GM19238 (cell line): ENCODE data around the gene PEX16.

Experiments used
- DNase-seq: peaks from one replicate; pipeline ENCODE4 v3.0.0; 2011; ENCODE audit warnings: low spot score; ENCODE audit not compliant: insufficient read length

PEX16 gene

GRCh38 chr11:45917623-45918330 is at the start of gene PEX16:
PEX16 (minus strand) TSS chr11:45917877; CDS start chr11:45917811, 66 bp downstream.
- peak; percentile 99 for DNase-seq

GRCh38 chr11:45964911-45965389 is 47.3 kb upstream of the PEX16 start:
- DNase-seq = peak; percentile 37

GRCh38 chr11:45961751-45962240 is 44.1 kb upstream of the PEX16 start:
- no peak for DNase-seq

DNA sequence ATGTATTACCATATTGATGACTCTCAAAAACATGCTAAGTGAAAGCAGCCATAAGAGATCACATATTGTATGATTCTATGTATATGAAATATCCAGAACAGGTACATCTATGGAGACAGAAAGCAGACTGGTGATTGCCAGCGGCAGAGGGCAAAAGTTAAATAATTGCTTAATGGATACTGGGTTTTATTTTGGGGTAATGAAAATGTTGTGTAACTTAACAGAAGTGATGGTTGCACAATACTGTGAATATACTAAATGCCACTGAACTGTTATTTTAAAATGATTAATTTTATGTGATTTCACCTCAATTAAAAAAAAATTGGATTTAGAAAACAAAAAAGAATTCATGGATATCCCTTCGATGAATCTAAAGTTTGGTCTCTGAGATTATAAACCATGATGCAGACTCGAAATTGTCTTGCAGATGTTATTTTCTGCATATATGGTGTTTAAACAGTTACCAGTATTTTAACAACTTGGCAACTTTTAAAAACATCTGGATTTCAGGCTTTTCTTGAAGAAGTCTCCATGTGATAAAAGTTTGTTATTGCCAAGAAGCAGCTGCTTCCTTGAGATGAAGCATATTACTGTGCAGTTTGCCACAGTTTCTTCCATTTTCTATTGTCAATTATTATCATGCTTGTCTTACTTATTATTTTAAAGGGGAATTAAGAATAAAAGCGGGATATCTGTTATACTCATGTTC is 42.9 kb upstream of the PEX16 start:
- DNase-seq = no peak

DNA sequence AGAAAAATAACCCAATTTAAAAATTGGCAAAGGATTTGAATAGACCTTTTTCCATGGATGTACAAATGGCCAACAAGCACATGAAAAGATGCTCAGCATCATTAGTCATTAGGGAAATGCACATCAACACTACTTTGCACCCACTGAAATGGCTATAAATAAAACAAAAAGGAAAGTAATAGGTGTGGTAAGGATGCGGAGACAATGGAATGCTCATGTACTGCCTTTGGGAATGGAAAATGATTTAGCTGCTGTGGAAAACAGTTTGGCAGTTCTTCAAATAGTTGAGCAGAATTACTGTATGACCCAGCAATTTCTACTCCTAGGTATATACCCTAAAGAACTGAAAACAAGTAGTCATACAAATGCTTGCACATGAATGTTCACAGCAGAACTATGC is 42.2 kb upstream of the PEX16 start:
- DNase-seq = no peak

DNA sequence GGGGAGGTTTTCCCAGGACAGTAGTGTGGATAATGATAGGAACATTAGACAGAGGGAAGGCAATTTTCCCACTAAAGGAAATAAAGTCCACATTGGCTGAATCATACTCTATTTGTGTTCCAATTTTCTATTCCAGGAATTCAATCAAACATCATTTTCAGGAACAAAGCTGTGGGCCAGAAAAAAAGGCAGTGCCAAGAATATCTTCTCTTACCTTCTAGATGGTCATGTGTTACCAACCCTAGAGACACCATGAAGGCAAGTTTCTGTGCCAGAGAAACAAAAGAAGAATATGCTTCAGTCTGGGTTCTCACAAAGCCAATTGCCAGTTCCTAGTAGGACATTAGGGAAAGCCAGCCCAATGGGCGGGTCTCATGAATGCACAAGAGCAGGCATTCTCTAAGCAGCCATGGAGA is 32.3 kb upstream of the PEX16 start:
- DNase-seq = no peak

- DNase-seq = no peak
Observed at GRCh38 chr11:45948356-45948755, 30.7 kb upstream of the PEX16 start.

DNA sequence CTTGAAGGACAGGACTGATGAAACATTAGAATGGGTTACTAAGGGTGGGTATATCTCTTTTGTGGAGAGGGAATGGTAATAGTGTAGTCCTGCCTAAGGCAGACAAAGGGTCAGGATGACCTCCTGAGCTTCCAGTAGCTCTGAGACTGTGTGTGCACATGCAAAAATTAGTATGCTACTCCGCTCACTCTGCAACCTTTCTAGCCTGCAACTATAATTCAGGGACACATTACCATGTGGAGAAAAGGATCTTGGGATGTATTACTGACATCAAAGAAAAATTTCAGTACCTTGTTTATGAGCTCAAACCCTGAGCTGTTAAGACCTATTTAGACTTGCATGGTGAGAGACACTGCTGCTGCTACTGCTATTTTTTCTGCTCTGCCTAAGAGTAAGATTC is 30.2 kb upstream of the PEX16 start:
- DNase-seq = no peak

DNA sequence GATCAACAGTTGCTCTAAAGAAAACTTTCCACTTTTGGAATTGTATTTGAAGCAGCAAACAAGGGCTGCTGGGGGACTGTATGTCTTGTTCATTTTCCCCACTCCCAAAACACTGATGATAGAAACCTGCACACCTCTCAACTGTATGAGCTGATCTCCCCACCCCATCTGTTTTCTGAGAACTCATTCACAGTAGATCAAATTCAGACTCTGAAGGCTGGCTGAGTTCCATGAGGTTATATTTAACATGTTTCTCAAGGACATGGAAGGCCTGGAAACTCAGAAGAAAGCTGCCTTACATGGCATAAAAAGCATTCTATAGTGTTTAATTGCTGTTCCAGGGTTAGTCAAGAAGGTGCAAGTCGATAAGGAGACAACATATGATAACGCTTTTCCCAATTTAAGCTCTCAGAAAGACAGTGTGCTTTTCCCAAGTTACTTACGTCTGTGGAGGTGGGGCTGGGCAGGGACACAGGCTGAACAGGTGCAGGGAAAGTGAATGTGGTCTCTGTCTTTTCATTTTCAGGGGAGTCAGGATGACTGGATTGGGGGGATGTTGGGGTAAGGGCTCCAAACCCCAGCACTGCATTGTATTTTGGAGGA is 27.8 kb upstream of the PEX16 start:
- no peak for DNase-seq

DNA sequence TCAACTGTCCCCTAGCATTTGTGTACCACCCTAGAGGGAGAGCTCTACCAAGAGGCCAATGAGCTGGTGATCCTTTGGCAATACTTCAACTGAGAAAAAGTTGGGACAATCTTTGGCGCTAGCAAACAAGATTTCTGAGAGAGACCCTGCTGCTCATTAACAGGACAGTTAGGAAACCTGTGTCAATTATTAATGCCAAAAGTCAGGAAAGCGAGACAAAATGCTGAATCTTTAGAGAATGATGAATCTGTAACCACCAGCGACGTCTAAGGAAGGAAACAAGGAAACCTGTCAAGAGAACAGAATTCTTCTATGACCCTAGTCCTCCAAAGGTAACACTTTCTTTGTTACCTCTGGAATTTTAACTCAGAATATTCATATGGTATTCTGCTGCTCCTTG is 24.7 kb upstream of the PEX16 start:
- DNase-seq = no peak

GRCh38 chr11:45941285-45941684 is 23.6 kb upstream of the PEX16 start:
- no peak for DNase-seq

DNA sequence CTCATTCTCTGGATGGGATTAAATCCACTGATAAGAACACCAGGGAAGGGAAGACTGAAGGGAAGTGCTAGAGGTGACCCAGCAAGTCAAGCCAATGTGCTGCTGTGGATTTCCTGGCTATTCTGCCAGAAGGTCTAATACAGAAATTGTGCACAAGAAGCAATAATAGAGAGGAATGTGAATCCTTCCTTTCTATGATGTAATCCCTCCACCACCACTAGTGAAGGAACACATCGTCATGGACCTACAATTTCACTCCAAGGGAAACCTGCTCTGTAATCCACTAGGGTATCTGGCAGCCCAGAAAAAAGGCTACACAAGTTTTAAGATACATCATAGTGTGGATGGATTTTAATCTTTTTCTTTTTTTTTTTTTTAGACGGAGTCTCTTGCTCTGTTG is 22.2 kb upstream of the PEX16 start:
- no peak for DNase-seq

DNA sequence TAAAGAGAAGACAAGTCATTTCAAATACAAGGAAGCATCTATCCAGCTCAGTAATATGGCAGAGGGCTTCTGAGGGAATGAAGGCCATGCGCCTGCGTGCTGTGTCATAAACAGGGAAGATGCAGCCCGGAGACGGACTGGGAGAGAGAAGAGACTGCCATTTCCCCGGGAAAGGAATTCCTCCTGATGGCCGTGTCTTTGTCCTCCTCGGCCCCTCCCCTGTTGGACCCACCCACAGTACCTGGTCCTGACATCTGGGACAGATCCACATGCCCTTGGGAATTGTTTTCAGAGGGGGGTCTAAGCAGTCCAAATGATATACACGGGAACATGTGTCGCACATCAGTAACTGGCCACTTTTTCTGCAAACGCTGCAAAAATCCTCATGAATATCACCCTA is 20.2 kb upstream of the PEX16 start:
- no peak for DNase-seq

GRCh38 chr11:45936511-45937054 is 18.9 kb upstream of the PEX16 start:
- no peak for DNase-seq

GRCh38 chr11:45935349-45936064 is 17.8 kb upstream of the PEX16 start:
- no peak for DNase-seq

DNA sequence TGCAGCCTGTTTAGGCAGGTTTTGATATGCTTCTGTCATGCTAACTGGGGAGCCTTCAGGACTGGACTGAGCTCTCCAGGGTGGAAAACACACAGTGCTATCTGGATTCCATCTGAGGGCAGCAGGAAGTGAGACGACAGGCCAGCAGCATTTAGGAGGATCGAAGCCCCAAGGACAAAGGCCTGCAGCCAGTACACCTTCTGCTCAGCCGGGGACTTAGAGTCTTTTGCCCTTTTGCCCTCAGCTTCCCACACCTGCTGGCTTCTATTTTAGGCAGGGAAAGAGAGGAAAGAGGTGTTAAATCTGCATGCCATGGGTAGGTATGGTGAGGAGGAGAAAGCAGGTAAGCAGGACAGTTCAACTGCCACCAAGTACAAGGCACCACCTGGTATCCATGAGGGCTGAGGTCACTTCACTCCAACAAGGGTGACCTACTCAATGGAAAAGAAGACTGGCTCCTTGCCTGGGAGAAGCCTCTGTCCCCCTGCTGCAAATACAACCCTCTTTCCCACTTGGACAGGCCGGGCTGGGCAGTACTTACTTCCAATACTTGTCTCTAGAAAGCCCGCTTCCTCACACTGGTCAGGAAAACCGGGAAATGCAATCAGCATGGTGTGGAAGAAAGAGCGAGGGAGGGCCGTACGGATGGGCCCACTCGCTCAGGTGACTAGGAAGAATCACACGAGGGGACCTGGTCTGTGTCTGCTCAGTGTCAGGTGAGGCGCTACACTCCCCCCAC is 17.1 kb upstream of the PEX16 start:
- DNase-seq = no peak

GRCh38 chr11:45933846-45934579 is 16.3 kb upstream of the PEX16 start:
- DNase-seq = no peak

GRCh38 chr11:45933131-45933831 is 15.6 kb upstream of the PEX16 start:
- no peak for DNase-seq

GRCh38 chr11:45932217-45932616 is 14.5 kb upstream of the PEX16 start:
- DNase-seq = no peak
